NCI-H460 (cell line): ENCODE data around the gene ATP10A. TPM values are rescaled to one million over a fixed set of nuclear protein-coding genes. Genes with fewer than 3 reads are reported as not detected.

Experiments
- DNase-seq: peaks from one replicate; pipeline ENCODE4 v3.0.0-alpha.2; 2016; ENCODE audit warnings: low read depth; ENCODE audit errors: extremely low read depth
- total RNA-seq: library from RNA; depleted of rRNA; stranded (reverse); fragments of >200 nt; shearing (Covaris generic); gene quantifications from 2 replicates; pipeline ENCODE4 v1.2.3, GENCODE V29; 2014

Gene ATP10A
- total RNA-seq, 1 experiment from 2014 or later, result 0.07 TPM

DNA sequence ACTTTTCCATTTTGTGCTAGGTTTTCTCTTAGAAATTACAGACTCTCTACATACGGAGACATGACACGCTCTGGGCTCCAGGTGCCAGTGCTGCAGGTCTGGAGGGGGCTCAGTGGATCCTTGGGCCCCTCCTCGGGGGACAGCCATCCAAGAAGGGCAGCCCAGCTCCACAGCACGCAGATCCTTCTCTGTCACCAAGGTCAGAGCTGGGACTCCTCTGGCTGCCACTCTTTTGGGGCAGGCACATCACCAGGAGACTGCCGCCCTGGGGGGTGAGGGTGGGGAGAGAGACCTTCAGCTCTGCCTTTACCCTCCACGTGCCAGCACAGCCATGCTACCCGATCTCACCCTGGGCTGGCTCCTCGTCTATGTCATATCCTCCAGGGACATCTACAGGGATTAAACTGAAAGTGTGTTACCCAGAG, 65.6 kb downstream of the ATP10A start:
- DNase-seq, result no peak

DNA sequence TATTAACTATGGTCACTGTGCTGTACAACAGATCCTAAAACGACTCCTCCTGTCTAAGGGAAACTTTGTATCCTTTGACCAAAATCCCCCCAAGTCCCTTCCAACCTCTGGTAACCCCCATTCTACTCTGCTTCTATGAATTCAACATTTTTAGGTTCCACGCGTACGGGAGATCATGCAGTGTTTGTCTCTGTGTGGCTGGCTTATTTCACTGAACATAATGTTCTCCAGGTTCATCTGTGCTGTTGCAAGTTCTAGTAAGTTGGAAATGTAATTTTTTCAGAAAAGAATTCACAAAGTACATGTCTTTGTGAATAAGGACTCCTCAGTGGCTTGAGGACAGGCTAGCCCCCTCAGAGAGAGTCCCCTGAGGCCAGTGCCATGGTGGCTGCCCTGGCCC, 66.1 kb downstream of the ATP10A start:
- no peak for DNase-seq

DNA sequence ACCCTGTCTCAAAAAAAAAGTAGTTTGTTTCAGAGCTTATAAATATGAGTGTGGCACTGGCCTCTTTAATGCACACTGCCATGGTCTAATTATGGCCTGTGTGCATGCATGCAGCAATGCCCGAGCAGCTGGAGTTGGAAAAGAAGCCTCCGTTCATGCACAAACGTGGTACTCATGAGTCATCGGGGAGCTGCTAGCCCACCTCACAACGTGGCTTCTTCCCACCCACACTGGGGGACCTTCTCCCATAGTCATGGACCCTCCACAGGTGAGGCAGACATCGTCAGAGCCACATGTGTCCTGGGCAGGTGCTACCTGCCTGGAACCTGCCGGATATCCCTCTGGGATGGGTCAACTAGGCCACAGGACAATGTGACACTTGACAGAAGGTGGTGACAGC, 66.7 kb downstream of the ATP10A start:
- DNase-seq, result no peak

DNA sequence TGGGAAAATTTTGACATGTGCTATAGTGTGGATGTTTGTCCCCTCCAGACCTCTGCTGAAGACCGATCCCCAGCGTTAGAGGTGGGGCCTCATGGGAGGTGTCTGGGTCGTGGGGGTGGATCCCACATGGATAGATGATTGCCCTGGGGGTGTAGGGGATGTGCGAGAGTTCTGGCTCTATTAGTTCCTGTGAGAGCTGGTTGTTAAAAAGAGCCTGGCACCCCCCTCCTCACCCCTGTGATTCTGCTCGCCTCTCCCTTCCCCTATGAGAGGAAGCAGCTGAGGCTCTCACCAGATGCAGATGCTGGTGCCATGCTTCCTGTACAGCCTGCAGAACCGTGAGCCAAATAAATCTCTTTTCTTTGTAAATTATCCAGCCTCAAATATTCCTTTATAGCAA, 67.4 kb downstream of the ATP10A start:
- no peak for DNase-seq

DNA sequence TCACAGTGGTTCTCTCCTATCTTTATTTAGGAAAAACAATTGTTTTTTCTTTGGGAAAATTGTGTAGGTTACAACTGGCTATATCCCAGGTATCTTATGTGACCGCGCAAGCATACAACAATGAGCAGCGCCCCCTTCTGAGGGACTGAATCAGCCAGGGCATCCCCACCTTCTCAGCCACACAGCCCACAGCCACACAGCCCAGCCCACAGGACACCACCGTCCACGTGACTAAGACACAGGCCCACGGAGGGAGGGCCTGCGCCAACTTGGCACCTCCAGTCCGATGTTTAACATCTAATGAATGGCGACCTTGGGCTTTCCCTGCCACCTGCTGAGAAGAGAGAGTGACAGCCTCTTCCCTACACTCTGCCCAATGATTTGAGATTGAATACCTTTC, 68.1 kb downstream of the ATP10A start:
- DNase-seq, result no peak

DNA sequence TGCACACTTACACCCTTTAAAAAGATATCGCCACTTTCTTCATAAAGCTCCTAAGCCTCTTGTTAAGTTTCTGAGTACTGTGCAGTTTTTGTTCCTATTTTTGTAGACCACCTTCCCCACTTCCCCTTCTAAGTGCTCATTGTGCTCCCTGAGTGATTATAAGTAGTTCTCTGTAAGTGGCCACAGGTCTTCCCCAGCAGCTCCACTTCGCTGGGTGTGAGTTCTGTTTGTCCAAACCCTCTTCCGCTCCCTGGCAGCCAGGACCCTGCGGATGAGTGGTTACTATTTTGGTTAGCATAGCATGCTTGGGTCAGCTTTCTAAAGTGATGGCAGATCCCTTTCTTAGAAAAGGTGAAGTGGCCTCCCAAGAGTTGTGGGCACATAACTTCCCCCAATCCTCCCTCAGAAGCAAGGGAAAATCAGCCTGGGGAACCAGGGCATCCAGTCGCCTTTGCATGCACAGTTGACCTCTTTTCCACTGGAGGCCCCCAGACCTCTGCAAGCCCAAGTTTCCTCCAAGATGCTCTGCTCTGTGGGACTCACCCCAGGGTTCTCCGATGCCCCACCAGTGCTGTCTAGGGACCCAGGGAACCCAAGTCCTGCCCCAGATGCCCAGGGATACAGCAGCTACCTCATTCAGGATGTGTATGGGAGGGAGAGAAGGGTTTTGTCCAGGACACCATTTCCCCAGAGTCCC, 69.6 kb downstream of the ATP10A start:
- DNase-seq, result no peak

DNA sequence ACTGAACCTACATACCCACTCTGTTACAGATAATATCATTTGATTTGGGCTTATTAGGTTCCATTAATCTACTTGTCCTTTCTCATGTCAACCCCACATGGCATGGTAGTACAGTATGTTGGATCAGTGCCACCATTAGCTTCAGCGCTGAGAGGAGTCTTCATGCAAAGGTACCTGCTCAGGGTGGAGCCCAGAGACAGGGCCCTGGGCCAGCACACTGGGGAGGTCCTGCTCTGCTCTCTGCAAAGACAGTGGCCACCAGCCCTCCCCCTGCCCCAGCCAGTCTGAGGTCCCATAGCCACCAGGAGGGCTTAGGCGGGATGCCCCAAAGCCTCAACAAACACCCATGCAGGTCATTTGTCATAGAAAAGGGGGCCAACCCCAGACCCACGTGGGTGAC, 71.0 kb downstream of the ATP10A start:
- DNase-seq, result no peak

DNA sequence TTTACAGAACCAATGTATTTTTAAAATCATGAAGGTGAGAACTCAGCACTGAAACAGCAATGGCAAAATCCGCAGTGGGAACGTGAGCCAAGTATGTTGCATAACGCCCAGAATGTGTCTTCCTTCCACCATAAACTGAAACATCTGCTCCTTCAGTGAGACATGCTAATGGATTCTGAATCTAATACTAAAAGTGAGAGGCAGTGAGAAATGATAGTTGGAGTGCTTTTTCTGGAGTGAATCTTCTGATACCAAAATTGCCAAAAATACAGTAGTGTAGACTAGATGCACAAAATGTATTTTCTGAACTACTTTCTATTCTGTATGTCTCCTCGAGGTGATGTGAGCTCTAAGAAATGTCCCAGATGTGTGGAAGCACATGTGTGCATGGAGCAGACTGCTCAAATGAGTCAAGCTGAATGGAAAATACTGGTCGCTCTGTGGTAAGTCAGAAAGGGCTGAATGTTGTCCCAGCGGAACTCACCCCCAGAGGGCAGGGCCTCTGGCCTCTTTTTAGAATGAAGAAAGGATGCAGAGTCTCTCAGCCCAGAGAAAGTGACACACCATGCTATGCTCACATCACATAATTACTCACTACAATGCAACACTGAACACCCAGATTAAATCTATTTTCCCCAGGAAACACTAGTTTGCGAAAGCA, 73.0 kb downstream of the ATP10A start:
- DNase-seq, result no peak

DNA sequence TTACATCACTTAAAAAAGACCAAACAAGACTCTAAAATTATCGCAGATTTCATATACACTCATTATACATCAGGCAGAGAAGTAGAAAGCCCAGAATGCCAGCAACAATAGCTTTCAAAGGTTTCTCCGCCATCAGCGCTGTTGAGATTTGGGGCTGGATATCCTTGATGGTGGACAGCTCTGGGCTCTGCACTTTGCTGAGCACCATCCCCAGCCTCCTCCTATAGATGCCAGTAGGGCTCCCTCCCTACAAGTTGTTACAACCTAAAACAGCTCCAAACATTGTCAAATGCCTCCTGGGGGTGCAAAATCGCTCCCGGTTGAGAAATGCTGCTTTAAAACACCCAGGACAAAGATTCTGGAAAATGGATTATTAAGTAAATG, 73.5 kb downstream of the ATP10A start:
- no peak for DNase-seq

DNA sequence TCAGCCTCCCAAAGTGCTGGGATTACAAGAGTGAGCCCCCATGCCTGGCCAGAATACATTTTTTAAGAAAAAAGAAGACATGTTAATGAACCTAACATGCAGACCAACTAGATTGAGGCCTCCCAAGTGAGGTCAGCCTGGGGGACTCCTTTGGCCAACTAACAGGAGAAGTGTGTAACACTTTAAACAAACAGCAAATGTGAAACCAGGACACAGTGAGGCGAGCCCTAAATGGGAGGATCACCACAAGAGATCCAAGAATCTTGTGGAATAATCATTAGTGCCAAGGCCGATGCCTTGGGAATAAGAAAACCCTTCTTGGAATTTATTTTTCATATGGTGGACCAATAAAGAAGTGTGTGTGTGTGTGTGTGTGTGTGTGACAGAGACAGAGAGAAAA, 73.9 kb downstream of the ATP10A start:
- no peak for DNase-seq

DNA sequence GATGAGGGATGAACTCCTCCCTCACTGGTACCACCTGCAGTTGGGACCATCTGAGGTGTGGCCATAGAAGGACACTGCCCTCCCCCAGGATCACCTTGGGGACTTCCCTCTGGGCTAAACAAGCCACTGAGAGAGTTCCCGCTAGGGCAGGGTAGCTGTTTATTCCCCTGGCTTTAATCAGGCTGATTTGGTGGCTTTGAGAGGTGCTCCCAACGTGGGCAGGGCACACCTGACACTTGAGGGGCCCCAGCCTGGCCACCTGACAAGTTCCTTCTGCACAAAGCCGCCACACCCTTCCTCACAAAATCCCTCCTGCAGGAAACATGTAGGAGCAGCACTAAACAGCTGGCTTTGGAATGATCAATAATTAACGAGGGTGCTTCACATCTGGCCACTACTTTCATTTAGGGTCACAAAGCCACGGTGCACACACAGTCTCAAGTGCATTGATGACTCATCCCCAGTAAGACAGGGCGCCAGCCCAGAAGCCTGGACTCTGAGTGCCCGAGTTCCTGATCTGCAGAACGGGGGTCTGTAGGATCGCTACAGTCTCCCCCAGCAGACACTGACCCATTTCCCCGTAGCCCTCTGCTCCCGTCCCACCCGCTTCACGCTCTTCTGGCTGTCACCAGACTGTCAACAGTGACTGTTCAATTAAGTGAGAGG, 75.1 kb downstream of the ATP10A start:
- DNase-seq, result no peak

DNA sequence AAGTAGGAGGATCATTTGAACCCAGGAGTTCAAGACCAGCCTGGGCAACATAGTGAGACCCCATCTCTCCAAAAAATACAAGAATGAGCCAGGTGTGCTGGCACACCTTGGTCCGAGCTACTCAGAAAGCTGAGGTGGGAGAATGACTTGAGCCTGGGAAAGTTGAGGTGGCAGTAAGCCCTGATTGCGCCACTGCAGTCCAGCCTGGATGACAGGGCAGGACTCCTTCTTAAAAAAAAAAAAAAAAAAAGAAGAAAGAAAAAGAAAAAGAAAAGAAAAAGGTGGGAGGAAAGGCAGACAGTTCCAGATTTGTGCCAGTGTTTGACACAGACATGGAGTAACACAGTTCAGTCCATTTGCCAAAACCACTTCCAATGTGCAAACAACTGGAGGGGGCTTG, 75.7 kb downstream of the ATP10A start:
- no peak for DNase-seq

DNA sequence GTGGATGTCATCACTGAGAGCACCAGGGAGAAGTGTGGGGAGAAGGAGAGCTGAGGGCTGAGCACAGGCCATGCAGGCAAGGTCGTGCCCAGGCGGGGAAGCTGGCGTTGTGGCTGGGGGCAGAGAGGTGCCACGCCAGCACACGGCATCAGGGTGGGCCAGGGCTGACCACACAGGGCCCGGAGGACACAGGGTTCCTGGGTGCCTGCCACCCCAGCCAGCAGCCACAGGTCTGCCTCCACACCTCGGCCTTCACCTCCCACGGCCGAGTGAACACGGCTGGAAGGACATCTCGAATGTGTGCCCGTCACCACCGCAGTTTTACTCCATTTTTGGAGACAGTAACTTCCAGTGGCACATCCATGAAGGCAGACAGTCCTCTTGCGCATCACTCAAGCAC, 77.1 kb downstream of the ATP10A start:
- DNase-seq, result no peak

DNA sequence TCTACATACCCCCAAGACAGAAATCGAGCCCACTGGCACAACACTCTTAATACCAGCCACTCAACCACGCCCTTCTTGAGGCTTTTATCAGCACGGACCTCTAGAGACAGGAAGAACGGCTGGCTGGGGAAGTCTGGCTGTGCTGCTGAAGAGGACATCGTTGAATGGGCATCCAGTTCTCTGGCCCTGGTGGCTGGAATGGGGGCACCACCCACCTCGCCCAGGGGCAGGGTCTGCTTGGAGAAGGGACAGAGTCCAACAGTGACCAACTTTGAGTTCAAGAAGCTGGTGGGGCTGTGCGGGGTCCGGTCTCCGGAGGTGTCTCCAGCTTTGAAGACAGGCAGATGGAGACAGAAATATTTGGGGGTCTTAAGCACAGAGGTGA, 77.5 kb downstream of the ATP10A start:
- DNase-seq, result no peak

DNA sequence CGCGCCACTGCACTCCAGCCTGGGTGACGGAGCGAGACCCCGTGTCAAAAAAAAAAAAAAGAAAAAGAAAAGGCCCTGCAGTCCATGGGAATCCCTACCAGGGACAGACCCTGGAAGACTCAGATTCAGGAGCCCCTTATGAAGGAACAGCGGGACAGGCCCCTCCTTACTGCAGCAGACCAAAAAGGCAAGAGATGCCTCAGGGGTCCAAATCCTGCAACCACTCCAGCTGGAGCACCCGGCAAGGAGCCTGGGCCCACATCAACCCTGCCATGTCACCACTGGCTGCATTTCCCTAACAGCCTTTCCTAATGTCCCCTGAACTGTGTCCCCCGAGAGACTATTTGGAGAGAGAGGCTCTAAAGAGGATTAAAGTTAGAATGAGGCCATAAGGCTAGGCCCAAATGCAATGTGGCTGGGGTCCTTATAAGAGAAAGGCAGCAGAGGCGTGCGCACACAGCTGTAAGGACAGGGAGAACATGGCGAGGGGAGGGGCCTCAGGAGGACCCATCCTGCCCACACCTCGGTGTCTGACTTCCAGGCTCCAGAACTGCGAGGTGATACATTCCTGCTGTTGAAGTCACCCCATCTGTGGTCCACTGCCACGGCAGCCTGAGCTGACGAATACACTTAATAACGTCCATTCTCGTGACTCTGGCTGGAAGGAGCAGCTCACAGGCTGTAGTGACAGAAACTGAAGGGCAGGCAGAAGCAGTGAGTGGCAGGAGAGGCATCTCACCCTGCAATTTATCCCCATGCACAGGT, 78.1 kb downstream of the ATP10A start:
- DNase-seq, result no peak

DNA sequence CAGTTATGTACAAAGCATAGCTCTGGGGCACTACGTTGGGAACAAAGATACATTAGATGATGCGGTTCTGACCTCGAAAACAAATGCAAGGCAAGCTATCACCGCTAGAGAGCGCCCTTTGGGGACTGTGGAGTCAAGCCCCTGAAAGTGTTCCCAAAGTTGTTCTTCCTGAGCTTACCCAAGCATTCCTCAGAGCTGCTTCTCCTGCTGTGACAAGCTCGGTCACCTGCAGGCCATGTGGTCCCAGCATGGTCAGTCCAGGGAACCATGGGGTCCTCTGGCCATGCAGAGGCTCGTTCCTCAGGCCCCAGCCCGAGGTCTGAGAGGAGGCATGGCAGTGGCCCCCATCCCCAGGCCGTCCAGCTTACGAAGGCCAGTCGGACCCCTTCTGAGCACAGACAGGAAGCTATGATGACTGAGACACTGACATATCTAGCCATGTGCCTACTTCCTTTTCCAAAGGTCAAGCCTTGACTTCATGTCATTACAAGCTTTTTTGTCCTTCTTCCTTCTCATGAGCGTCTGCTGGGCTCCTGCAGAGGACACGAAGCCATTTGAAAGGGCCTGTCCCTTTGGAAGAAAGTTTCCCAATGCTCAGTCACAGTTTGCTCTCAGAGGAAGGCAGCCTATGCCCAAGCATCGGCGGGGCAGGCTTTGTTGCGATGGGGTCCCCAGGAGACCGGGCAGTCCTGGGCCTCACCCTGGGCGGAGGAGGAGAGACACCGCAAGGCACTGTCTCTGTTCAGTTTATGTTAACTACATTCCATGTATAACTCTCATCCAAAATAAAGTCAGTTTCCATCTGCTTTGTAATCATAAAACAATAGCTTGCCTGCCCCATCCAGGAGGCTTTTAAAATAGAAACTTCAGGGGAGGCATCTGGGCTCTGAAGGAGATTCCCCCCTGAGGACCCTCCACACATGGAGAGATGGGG, 79.3 kb downstream of the ATP10A start:
- no peak for DNase-seq

DNA sequence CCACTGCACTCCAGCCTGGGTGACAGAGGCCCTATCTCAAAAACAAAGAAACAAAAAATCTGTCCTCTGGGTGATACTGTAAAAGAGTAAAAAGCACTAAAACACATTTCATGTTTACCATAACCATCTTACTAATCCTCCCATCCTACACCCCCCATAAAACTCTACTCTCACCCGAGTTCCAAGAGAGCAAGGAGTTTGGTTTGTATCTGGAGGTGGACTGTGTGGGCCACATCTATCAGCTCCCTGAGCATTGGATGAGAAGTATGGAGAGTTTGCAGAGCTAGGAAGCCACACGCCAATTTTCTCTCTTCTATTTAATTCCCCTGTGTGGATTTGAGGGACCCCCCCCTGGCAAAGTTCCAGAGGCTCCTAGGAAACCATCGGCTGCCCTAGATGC, 80.0 kb downstream of the ATP10A start:
- DNase-seq, result no peak

DNA sequence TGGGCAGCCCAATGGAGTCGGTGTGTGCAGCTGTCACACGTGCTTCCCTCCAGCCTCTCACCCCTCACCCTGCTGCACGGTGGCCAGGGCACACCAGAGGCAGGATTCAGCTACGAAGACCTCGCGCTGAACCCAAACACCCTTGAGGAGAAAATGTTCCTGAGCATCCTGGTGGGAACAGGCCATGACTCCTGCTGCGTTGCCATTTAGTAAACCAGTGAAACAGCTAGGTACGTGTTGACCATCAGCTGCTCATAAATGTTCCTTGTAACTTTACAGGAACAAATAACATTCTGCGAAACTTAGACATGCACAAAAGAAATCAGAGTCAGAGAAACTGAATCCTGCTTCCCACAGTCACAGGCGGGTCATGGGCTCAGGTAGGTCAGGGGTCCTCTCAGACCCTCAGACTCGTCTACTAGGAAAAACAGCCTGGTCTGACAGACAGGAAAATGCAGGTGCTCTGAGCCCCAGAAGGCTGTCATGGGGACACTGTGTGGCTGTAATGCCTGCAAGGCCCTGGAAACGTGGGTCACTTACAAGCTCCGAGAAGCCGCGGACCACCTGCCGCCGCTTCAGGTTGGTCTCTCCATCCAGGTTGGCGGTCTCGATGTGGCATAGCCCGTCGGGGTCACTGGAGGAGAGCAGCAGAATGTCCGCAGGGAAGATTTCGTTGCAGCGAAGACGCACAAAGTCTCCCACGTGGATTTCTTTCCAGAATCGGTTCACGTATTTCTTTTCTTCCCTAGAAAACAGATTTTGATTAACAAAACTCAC, 82.5 kb downstream of the ATP10A start:
- DNase-seq, result no peak

DNA sequence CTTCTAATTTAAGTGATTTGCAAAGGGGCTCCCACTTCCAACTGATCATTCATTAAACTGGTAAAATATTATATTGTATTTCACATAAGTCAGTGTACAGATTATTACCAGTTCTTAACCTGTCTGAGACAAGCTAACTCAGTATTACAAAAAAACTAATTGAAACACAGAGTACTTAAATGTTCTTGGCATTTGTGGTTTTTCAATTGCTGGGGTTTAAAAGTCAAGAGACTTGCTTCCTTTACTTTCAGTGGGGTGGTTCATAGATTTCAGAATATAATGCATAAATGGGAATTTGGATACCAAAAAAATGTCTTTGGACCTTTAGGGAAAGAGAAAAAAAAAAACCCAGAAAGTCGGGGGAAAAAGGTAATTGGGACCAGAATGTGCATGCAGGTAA, 85.0 kb downstream of the ATP10A start:
- no peak for DNase-seq

DNA sequence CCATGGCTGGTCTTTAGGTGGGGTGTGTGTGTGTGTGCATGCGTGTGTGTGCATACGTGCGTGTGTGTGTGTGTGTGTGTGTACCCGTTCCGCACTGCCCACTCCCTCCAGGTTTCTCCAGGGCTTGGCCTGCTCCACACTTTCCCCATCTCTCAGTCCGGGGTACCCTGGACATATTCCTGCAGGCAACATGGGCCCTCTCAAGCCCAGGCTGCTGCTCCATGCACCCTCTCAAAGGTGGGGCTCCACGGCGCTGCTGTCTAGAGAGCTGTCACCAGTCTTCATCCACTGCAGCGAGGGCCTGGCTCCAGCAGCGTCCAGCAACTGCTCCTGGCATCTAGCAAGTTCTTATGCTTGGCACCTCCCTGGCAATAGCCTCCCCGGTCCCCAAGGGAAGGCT, 86.1 kb downstream of the ATP10A start:
- no peak for DNase-seq
